ENCODE data around the gene ANKRD39. TPM values are rescaled to one million over a fixed set of nuclear protein-coding genes. Genes with fewer than 3 reads are reported as not detected.

ANKRD39 gene
- total and polyA plus RNA-seq, 2 donors (not counting 1 experiment from before 2014, with no cell fraction given) = 14.8 to 19.3 TPM

- no peak for ATAC-seq (ENCODE audit: low read depth)
These were observed 48.5 kb downstream of the ANKRD39 start for GRCh38 chr2:96809216-96809882.

More at GRCh38 chr2:96809216-96809882, 48.5 kb downstream of the ANKRD39 start:
- ChIA-PET CTCF (interaction anchor here (1.0 kb wide), 1 partner anchor 18 kb away, joined by 4 read pairs; no protein-coding TSS in a partner anchor), POLR2A (no interaction called here)
- Histone ChIP-seq H3K4me2 (replicated peaks; ENCODE audit: low read depth, low read length, poor library complexity, severe bottlenecking) (no peak overlapping the region), H4K20me1 (ENCODE audit: control insufficient read depth, insufficient read depth, low read length, poor library complexity, severe bottlenecking) (no peaks in the 10 kb centered on the region), H3K79me2 (ENCODE audit: control insufficient read depth, insufficient read depth, low read length) (no peaks in the 10 kb centered on the region), H2AFZ (ENCODE audit: insufficient read depth, low read depth, low read length, poor library complexity, severe bottlenecking) (no peak overlapping the region), H3K9me3 (ENCODE audit: control extremely low read depth in 1 of 3, control insufficient read depth in 2 of 3, insufficient read depth in 1 of 3, low read length in 2 of 3) (peaks cover 0 to 3% (median 0%) of the 10 kb centered on the region in 3 donors), H3K4me1 (ENCODE audit: control insufficient read depth in 2 of 2, insufficient read depth in 2 of 2, low read length in 2 of 2) (peaks cover 15 to 21% of the 10 kb centered on the region in 2 donors), H3K9ac (ENCODE audit: low read length) (no peak overlapping the region), H3K36me3 (replicated peaks in 1 of 2; ENCODE audit: control extremely low read depth in 1 of 2, control insufficient read depth in 1 of 2, extremely low read depth in 1 of 2, insufficient read depth in 2 of 2, low read length in 1 of 2) (peaks cover 0 to 29% of the 10 kb centered on the region in 2 experiments), H3K4me3 (ENCODE audit: control extremely low read depth in 1 of 5, extremely low read depth in 1 of 5, insufficient read depth in 1 of 5, low read depth in 2 of 5, low read length in 4 of 5) (no peak overlapping the region), H3K27ac (ENCODE audit: low read length in 2 of 2) (no peak overlapping the region), H3K27me3 (replicated peaks in 1 of 4; ENCODE audit: control extremely low read depth in 1 of 4, control insufficient read depth in 3 of 4, insufficient read depth in 4 of 4, low read length in 3 of 4) (no peaks in the 10 kb centered on the region)
- peak overlapping the region; percentile 70 for H3K27ac Mint-ChIP-seq
- H3K9me3 Mint-ChIP-seq (ENCODE audit: insufficient read depth) = no peaks in the 10 kb centered on the region
- 97% methylated on average over 12 of the region's 13 CpGs for WGBS (ENCODE audit: insufficient coverage)
- no peak overlapping the region for H3K4me3 Mint-ChIP-seq
- peak; percentile 4 for DNase-seq
- intact Hi-C loops (cut with micrococcal nuclease) = no loop called here
- H3K4me1 Mint-ChIP-seq = peaks cover 24% of the 10 kb centered on the region
- no peak for TF ChIP-seq EZH2 (IDR thresholded peaks at IDR 0.05; ENCODE audit: borderline replicate concordance, insufficient read depth, low read depth, low read length, poor library complexity, severe bottlenecking)
- TF ChIP-seq, protein P1, sequence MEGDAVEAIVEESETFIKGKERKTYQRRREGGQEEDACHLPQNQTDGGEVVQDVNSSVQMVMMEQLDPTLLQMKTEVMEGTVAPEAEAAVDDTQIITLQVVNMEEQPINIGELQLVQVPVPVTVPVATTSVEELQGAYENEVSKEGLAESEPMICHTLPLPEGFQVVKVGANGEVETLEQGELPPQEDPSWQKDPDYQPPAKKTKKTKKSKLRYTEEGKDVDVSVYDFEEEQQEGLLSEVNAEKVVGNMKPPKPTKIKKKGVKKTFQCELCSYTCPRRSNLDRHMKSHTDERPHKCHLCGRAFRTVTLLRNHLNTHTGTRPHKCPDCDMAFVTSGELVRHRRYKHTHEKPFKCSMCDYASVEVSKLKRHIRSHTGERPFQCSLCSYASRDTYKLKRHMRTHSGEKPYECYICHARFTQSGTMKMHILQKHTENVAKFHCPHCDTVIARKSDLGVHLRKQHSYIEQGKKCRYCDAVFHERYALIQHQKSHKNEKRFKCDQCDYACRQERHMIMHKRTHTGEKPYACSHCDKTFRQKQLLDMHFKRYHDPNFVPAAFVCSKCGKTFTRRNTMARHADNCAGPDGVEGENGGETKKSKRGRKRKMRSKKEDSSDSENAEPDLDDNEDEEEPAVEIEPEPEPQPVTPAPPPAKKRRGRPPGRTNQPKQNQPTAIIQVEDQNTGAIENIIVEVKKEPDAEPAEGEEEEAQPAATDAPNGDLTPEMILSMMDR (IDR thresholded peaks at IDR 0.05) = no peak
- H3K27me3 Mint-ChIP-seq = no peaks in the 10 kb centered on the region

All from B cell (primary cell).